Upper lobe of left lung (tissue), 6 donors: ENCODE results near the gene RPL31. TPM values are rescaled to one million over a fixed set of nuclear protein-coding genes. Genes with fewer than 3 reads are reported as not detected.

Experiments
- ATAC-seq, 2 donors: fragments of 200-7000 bp; cut with Tn5 transposase; one replicate each; pipeline ENCODE4 v1.9.1; 2022; ENCODE audit warnings: mild to moderate bottlenecking in 2 of 2, moderate library complexity in 2 of 2; ENCODE audit not compliant: low FRiP score in 2 of 2
- DNase-seq, 2 donors: peaks; one replicate each; pipeline ENCODE4 v3.0.0-alpha.2; 2019 to 2020
- H3K27ac ChIP-seq, 4 donors: fragments of 200-600 bp; sonication (generic); one replicate each; pipeline ENCODE4 v1.5.1; 2016 to 2019
- H3K27me3 ChIP-seq, 4 donors: fragments of 200-600 bp; sonication (generic); one replicate each; pipeline ENCODE4 v1.5.1; 2017 to 2019
- H3K36me3 ChIP-seq, 4 donors: fragments of 200-600 bp; sonication (generic); one replicate each; pipeline ENCODE4 v1.5.1; 2016 to 2019
- H3K4me1 ChIP-seq, 4 donors: fragments of 200-600 bp; sonication (generic); one replicate each; pipeline ENCODE4 v1.5.1; 2018 to 2019
- H3K4me3 ChIP-seq, 4 donors: fragments of 200-600 bp; sonication (generic); one replicate each; pipeline ENCODE4 v1.5.1; 2017 to 2019; ENCODE audit warnings: mild to moderate bottlenecking in 2 of 4, moderate library complexity in 1 of 4
- H3K9me3 ChIP-seq, 4 donors: fragments of 200-600 bp; sonication (generic); one replicate each; pipeline ENCODE4 v1.5.1; 2018 to 2019
- CTCF ChIP-seq, 6 experiments: fragments of 450-650 bp in 4 of 6; fragments of 200-600 bp in 2 of 6; sonication (generic) in 2 of 6; IDR thresholded peaks; one replicate each; pipeline ENCODE4 v1.5.1; 2016 to 2019; ENCODE audit warnings: antibody characterized with exemption in 6 of 6
- EP300 ChIP-seq, 4 donors: sonication (generic); formaldehyde crosslinking; IDR thresholded peaks; one replicate each; pipeline ENCODE4 v1.5.1; 2017; ENCODE audit warnings: antibody characterized with exemption in 4 of 4, control low read depth in 2 of 4
- POLR2A ChIP-seq, 4 donors: fragments of 450-650 bp; IDR thresholded peaks; one replicate each; pipeline ENCODE4 v1.5.1; 2016 to 2017; ENCODE audit warnings: antibody characterized with exemption in 4 of 4, mild to moderate bottlenecking in 2 of 4
- POLR2AphosphoS5 ChIP-seq, 2 donors: sonication (generic); formaldehyde crosslinking; IDR thresholded peaks; one replicate each; pipeline ENCODE4 v1.5.1; 2017; ENCODE audit warnings: antibody characterized with exemption in 2 of 2
- WGBS, 2 donors: methylation state at CpG; one replicate each; pipeline ENCODE4 v1.1.5; 2017 to 2018; 5-methylcytosine and 5-hydroxymethylcytosine counted together
- total RNA-seq, 6 donors: library from RNA; depleted of rRNA in 4 of 6; stranded (reverse); fragments of >200 nt in 4 of 6; gene quantifications; one replicate each; pipeline versions ENCODE4 v1.1.0 to v1.2.1, GENCODE V29; 2016 to 2021
- donor health status: DM: no; HTN: no; CAD: no; lungs with moderate emphysema.
- donor health status: DM: no; HTN: yes; CAD: no; lungs with severe emphysema.

Gene RPL31
- total RNA-seq, 6 donors from 2014 or later, result 422 to 1,166 (median 1,010) TPM

GRCh38 chr2:101018934-101019333 is 16.8 kb downstream of the RPL31 start:
- Histone ChIP-seq H3K27me3 (no peaks in the 10 kb centered on the region), H3K9me3 (no peaks in the 10 kb centered on the region), H3K36me3 (peaks cover 3 to 58% (median 23%) of the 10 kb centered on the region in 4 donors), H3K27ac (no peak overlapping the region), H3K4me1 (no peaks in the 10 kb centered on the region), H3K4me3 (no peak overlapping the region)
- DNase-seq (no peak), ATAC-seq (no peak)
- TF ChIP-seq EP300 (IDR thresholded peaks at IDR 0.05) (no peak), POLR2A (IDR thresholded peaks at IDR 0.05) (no peak), POLR2AphosphoS5 (IDR thresholded peaks at IDR 0.05) (no peak), CTCF (IDR thresholded peaks at IDR 0.05) (no peak)
- 68 to 74% methylated on average over 6 to 8 of the region's 8 CpGs for WGBS, 2 donors

- no peak overlapping the region for H3K27ac ChIP-seq
- ATAC-seq, result no peak
- DNase-seq, result no peak
Measured at GRCh38 chr2:101022221-101022620, 20.1 kb downstream of the RPL31 start.

GRCh38 chr2:101023327-101024107 is 21.4 kb downstream of the RPL31 start:
- TF ChIP-seq CTCF (IDR thresholded peaks at IDR 0.05) (no peak), POLR2AphosphoS5 (IDR thresholded peaks at IDR 0.05) (no peak), EP300 (IDR thresholded peaks at IDR 0.05) (no peak), POLR2A (IDR thresholded peaks at IDR 0.05) (no peak)
- DNase-seq (no peak), ATAC-seq (no peak)
- no peaks in the 10 kb centered on the region for H3K4me1 ChIP-seq
- 97 to 98% methylated on average over 6 of the region's 6 CpGs for WGBS, 2 donors
- H3K27ac ChIP-seq, result no peak overlapping the region
- no peaks in the 10 kb centered on the region for H3K27me3 ChIP-seq
- H3K9me3 ChIP-seq, result no peaks in the 10 kb centered on the region
- peaks cover 16 to 78% (median 34%) of the 10 kb centered on the region in 4 donors for H3K36me3 ChIP-seq
- no peak overlapping the region for H3K4me3 ChIP-seq

More at GRCh38 chr2:101022221-101022620, 20.1 kb downstream of the RPL31 start:
- Histone ChIP-seq H3K4me1 (no peaks in the 10 kb centered on the region), H3K9me3 (no peaks in the 10 kb centered on the region), H3K36me3 (peaks cover 8 to 72% (median 30%) of the 10 kb centered on the region in 4 donors), H3K27me3 (no peaks in the 10 kb centered on the region), H3K4me3 (no peak overlapping the region)
- TF ChIP-seq POLR2A (IDR thresholded peaks at IDR 0.05) (no peak), POLR2AphosphoS5 (IDR thresholded peaks at IDR 0.05) (no peak), EP300 (IDR thresholded peaks at IDR 0.05) (no peak), CTCF (IDR thresholded peaks at IDR 0.05) (no peak)
- WGBS, 2 donors, result 88 to 91% methylated on average over 15 to 16 of the region's 16 CpGs

- no peaks in the 10 kb centered on the region for H3K9me3 ChIP-seq
- no peak overlapping the region for H3K27ac ChIP-seq
- DNase-seq (no peak), ATAC-seq (no peak)
- H3K4me3 ChIP-seq, result no peak overlapping the region
- 94 to 97% methylated on average over 6 of the region's 6 CpGs for WGBS, 2 donors
- H3K27me3 ChIP-seq, result no peaks in the 10 kb centered on the region
- TF ChIP-seq EP300 (IDR thresholded peaks at IDR 0.05), result no peak
- no peak for TF ChIP-seq POLR2A (IDR thresholded peaks at IDR 0.05)
- TF ChIP-seq POLR2AphosphoS5 (IDR thresholded peaks at IDR 0.05), result no peak
- TF ChIP-seq CTCF (IDR thresholded peaks at IDR 0.05), result no peak
- H3K36me3 ChIP-seq, result peaks cover 12 to 78% (median 33%) of the 10 kb centered on the region in 4 donors
- H3K4me1 ChIP-seq, result no peaks in the 10 kb centered on the region
Measured at GRCh38 chr2:101025561-101025960, 23.5 kb downstream of the RPL31 start.
